ENCODE measurements around the gene TBC1D22A.

TBC1D22A gene, protein sequence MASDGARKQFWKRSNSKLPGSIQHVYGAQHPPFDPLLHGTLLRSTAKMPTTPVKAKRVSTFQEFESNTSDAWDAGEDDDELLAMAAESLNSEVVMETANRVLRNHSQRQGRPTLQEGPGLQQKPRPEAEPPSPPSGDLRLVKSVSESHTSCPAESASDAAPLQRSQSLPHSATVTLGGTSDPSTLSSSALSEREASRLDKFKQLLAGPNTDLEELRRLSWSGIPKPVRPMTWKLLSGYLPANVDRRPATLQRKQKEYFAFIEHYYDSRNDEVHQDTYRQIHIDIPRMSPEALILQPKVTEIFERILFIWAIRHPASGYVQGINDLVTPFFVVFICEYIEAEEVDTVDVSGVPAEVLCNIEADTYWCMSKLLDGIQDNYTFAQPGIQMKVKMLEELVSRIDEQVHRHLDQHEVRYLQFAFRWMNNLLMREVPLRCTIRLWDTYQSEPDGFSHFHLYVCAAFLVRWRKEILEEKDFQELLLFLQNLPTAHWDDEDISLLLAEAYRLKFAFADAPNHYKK

DNA sequence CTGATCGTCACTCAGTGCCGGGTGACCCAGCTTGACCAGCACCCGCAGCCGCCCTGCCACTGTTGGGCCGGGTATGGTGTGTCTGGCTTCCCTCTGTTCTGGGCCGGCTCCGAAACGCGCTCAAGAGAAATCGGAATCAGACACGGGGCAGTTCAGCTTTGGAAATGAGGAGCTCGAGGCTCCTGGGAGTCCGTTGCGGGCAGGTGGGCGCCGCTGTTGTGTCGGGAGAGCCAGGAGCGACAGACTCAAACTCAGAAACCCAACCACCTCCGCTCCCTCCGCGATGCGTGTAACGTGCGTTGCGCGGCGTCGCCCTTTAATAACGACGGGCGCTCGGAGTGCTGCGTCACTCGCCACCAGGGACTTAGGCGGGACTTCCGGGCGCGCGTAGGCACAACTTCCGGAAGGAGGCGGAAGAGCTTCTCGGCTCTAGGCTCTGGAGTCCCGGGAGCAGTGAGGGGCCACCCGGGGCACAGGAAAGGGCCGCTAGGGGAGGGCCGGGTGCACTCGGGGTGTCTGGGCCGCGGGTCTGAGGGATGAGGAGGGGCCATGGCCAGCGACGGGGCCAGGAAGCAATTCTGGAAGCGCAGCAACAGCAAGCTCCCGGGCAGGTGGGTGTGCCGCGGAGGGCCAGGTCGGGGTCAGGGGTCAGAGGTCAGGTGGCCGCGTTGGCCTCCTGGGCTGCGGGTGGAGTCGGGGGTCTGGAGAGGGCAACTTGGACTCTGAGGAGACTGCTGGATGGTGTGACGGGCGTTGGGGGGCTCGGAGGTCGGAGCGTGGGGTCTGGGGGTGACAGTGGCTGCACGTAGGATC, at the start of gene TBC1D22A:
Gene TBC1D22A (plus strand): TSS at position 413 of the 813 bp plus-strand sequence. CDS start 137 bp downstream, at position 550.
- Histone ChIP-seq H3K4me2 (ENCODE audit: low read depth, low read length) (peak within 1 kb of the TSS; percentile 84), H3K27me3 (replicated peaks; ENCODE audit: insufficient read depth, low read length) (no peaks in the 10 kb centered on the region), H2AFZ (ENCODE audit: low read length) (peak within 1 kb of the TSS; percentile 82), H3K4me3 (ENCODE audit: low read length) (peak within 1 kb of the TSS; percentile 98), H3K9me2 (replicated peaks; ENCODE audit: insufficient read depth, low read length) (no peaks in the 10 kb centered on the region), H3K27ac (ENCODE audit: low read length) (peak within 1 kb of the TSS; percentile 78), H3F3A (ENCODE audit: insufficient read depth, low read length) (no peaks in the 10 kb centered on the region; the same call in 1 of the 2 replicates), H3K36me3 (replicated peaks; ENCODE audit: insufficient read depth, low read length) (no peaks in the 10 kb centered on the region), H3K4me1 (ENCODE audit: low read length) (peaks cover 7% of the 10 kb centered on the region; the same call in 1 of the 2 replicates), H3K79me2 (ENCODE audit: low read length) (peaks cover 58% of the 10 kb centered on the region), H4K20me1 (ENCODE audit: insufficient read depth, low read length) (0 out of 2 replicates have a peak, but pooled peaks cover 2% of the 10 kb centered on the region), H3K9ac (ENCODE audit: low read length) (peak within 1 kb of the TSS; percentile 97), H3K9me3 (replicated peaks; ENCODE audit: insufficient read depth, low read length) (no peaks in the 10 kb centered on the region)
- peak; percentile 97 for DNase-seq
- TF ChIP-seq EZH2 (optimal IDR thresholded peaks at IDR 0.05; ENCODE audit: low read depth, low read length) (no peak), EZH2phosphoT487 (IDR thresholded peaks at IDR 0.05; ENCODE audit: low read length) (no peak)
- TF ChIP-seq, protein P1, sequence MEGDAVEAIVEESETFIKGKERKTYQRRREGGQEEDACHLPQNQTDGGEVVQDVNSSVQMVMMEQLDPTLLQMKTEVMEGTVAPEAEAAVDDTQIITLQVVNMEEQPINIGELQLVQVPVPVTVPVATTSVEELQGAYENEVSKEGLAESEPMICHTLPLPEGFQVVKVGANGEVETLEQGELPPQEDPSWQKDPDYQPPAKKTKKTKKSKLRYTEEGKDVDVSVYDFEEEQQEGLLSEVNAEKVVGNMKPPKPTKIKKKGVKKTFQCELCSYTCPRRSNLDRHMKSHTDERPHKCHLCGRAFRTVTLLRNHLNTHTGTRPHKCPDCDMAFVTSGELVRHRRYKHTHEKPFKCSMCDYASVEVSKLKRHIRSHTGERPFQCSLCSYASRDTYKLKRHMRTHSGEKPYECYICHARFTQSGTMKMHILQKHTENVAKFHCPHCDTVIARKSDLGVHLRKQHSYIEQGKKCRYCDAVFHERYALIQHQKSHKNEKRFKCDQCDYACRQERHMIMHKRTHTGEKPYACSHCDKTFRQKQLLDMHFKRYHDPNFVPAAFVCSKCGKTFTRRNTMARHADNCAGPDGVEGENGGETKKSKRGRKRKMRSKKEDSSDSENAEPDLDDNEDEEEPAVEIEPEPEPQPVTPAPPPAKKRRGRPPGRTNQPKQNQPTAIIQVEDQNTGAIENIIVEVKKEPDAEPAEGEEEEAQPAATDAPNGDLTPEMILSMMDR (IDR thresholded peaks at IDR 0.05; ENCODE audit: low read length): no peak

DNA sequence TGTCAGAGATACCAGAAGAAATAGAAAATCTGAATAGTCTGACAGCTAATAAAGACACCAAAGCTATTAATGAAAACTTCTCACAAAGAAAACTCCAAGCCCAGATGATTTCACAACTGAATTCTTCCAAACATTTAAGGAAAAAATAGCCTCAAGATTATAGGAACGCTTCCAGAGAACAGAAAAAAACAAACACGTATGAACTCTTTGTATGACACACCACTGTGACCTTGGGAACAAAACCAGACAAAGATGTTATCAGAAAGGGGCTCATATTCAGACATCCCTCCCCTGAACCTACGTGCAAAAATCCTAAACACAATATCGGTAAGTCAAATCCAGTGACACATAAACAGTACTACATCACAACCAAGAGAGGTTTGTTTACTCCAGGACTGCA, 47.9 kb upstream of the TBC1D22A start:
- no peak overlapping the region for H3K27ac ChIP-seq (ENCODE audit: low read length)
- peaks cover 7% of the 10 kb centered on the region; the same call in 1 of the 2 replicates for H3K36me3 ChIP-seq (replicated peaks; ENCODE audit: insufficient read depth, low read length)

DNA sequence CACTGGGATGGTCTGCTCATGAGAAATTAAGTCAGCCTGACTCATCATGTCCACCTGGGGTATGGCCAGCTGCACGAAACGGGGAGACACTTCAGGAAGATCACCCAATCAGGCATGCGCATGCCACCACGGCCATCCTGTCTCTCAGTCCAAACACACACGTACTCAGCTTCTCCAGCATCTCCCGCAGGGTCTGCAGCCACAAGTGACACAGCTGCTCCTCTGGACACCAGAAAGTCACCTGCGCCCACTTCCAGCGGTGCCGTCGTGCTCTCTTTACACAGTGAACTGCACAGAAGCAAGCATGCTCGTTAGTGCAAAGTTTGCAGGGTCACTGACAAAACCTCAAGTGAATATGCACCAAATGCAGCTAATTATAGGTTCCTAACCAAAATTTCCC, 42.5 kb upstream of the TBC1D22A start:
- TF ChIP-seq EZH2 (optimal IDR thresholded peaks at IDR 0.05; ENCODE audit: low read depth, low read length): no peak
- no peak for TF ChIP-seq EZH2phosphoT487 (IDR thresholded peaks at IDR 0.05; ENCODE audit: low read length)
- TF ChIP-seq, protein P1 (IDR thresholded peaks at IDR 0.05; ENCODE audit: low read length): no peak
- Histone ChIP-seq H3K4me2 (ENCODE audit: low read depth, low read length) (no peak overlapping the region), H3F3A (ENCODE audit: insufficient read depth, low read length) (no peaks in the 10 kb centered on the region; the same call in 1 of the 2 replicates), H3K9me2 (replicated peaks; ENCODE audit: insufficient read depth, low read length) (no peaks in the 10 kb centered on the region), H3K4me3 (ENCODE audit: low read length) (no peak overlapping the region), H3K27ac (ENCODE audit: low read length) (no peak overlapping the region), H3K9ac (ENCODE audit: low read length) (no peak overlapping the region), H4K20me1 (ENCODE audit: insufficient read depth, low read length) (no peaks in the 10 kb centered on the region), H3K79me2 (ENCODE audit: low read length) (peaks cover 65% of the 10 kb centered on the region), H3K9me3 (replicated peaks; ENCODE audit: insufficient read depth, low read length) (no peaks in the 10 kb centered on the region), H3K27me3 (replicated peaks; ENCODE audit: insufficient read depth, low read length) (no peaks in the 10 kb centered on the region), H2AFZ (ENCODE audit: low read length) (no peak overlapping the region), H3K4me1 (ENCODE audit: low read length) (no peaks in the 10 kb centered on the region), H3K36me3 (replicated peaks; ENCODE audit: insufficient read depth, low read length) (peaks cover 4% of the 10 kb centered on the region)
- DNase-seq: no peak

More for the DNA sequence above, 47.9 kb upstream of the TBC1D22A start:
- Histone ChIP-seq H3K27me3 (replicated peaks; ENCODE audit: insufficient read depth, low read length) (no peaks in the 10 kb centered on the region), H3K4me3 (ENCODE audit: low read length) (no peak overlapping the region), H3K9me3 (replicated peaks; ENCODE audit: insufficient read depth, low read length) (no peaks in the 10 kb centered on the region), H3K79me2 (ENCODE audit: low read length) (peaks cover 30% of the 10 kb centered on the region), H3K9ac (ENCODE audit: low read length) (no peak overlapping the region), H3K4me1 (ENCODE audit: low read length) (no peaks in the 10 kb centered on the region), H3F3A (ENCODE audit: insufficient read depth, low read length) (no peaks in the 10 kb centered on the region), H3K9me2 (replicated peaks; ENCODE audit: insufficient read depth, low read length) (no peaks in the 10 kb centered on the region), H2AFZ (ENCODE audit: low read length) (no peak overlapping the region), H3K4me2 (ENCODE audit: low read depth, low read length) (no peak overlapping the region), H4K20me1 (ENCODE audit: insufficient read depth, low read length) (no peaks in the 10 kb centered on the region)
- DNase-seq: no peak
- no peak for TF ChIP-seq EZH2 (optimal IDR thresholded peaks at IDR 0.05; ENCODE audit: low read depth, low read length)
- TF ChIP-seq, protein P1 (IDR thresholded peaks at IDR 0.05; ENCODE audit: low read length): no peak
- no peak for TF ChIP-seq EZH2phosphoT487 (IDR thresholded peaks at IDR 0.05; ENCODE audit: low read length)
